PC-9 (cell line): ENCODE results near the gene BRSK2.

Source experiments
- EZH2 ChIP-seq: fragments of 200-600 bp; sonication (generic); IDR thresholded peaks from 2 replicates; pipeline ENCODE4 v1.8.0; 2017; ENCODE audit warnings: antibody characterized with exemption, low read depth
- TF ChIP-seq, protein P1 (sequence below): fragments of 200-600 bp; sonication (generic); conservative IDR thresholded peaks from 2 replicates; pipeline ENCODE4 v1.6.1; 2017; ENCODE audit warnings: mixed run types, antibody characterized with exemption, mild to moderate bottlenecking, moderate library complexity

DNA sequence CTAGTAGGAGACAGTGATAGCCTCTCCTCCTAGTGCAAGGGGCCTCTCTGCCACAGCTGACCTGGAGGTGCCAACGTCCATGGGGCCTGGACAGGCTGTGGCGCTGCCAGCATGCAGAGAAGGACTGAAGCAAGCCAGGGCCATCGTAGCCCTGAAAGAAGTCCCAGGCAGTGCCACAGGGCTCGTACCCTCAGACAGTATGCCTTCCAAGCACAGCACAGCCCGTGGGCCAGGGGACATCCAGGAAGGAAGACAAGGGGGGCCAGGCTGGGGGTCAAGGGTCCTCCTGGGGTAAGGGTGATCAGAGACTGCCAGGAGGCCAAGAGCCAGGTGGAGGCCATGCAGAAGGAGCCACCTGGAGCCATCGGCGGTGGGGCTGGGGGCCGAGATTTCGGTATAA lies 117.2 kb downstream of the BRSK2 start:
- TF ChIP-seq, protein P1, sequence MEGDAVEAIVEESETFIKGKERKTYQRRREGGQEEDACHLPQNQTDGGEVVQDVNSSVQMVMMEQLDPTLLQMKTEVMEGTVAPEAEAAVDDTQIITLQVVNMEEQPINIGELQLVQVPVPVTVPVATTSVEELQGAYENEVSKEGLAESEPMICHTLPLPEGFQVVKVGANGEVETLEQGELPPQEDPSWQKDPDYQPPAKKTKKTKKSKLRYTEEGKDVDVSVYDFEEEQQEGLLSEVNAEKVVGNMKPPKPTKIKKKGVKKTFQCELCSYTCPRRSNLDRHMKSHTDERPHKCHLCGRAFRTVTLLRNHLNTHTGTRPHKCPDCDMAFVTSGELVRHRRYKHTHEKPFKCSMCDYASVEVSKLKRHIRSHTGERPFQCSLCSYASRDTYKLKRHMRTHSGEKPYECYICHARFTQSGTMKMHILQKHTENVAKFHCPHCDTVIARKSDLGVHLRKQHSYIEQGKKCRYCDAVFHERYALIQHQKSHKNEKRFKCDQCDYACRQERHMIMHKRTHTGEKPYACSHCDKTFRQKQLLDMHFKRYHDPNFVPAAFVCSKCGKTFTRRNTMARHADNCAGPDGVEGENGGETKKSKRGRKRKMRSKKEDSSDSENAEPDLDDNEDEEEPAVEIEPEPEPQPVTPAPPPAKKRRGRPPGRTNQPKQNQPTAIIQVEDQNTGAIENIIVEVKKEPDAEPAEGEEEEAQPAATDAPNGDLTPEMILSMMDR = no peak
- TF ChIP-seq EZH2 = no peak
